ENCODE measurements around the gene PRODH2. TPM values are rescaled to one million over a fixed set of nuclear protein-coding genes. Genes with fewer than 3 reads are reported as not detected.
A peak's percentile ranks its signal among the peaks of the same experiment; 100 is the strongest.

Gene PRODH2
- total RNA-seq, 6 experiments from 2014 or later = 60.3 to 281 (median 134) TPM

DNA sequence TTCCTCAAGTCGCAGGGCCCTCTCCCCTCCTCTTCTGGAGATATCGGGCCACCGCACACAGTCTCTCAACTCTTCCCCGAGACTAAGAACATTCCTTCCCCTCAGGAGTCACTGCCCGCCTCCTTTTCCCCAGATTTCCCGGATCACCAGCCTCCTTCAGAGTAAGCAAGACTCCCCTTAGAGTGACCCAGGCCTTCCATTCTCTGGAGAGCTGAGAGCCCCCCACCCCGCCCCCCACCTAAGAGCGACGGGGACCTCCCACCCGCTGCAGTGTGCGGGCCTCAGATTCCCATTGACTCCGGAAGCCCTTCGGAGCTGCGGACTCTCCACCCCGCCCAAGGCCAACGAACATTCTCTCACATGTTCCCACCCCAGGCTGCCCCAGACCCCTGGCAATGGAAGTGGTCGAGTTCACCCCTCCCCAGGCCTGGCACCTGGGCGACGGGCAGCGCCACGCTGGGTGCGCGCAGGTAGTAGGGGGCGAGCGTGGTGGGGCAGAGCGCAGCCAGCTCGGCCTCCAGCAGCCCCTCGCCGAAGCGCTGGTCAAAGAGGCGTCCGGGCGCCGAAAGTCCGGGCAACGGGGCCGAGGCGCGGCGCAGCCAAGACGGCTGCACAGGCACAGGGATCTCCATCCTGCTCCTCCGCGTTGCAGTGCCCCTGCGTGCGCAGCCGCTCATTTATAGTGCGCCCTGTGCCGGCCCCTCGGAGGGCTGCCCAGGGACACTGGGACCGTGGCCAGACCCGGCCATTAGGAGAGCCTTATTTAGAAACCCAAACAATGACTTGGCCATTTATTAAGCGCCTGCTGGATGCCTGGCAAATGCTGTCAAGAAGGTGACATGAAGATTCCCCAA lies 56.0 kb downstream of the PRODH2 start, which contains the start of gene HSPB6:
Gene HSPB6 (minus strand): TSS at position 653 of the 854 bp plus-strand sequence. CDS start 21 bp downstream, at position 632.
- intact Hi-C loops (cut with DNase I) = no loop called here
- H3K27me3 ChIP-seq = no peaks in the 10 kb centered on the region
- H3K9me3 ChIP-seq = no peaks in the 10 kb centered on the region
- H3K36me3 ChIP-seq = peaks cover 0 to 13% (median 5%) of the 10 kb centered on the region in 4 donors
- H3K27ac ChIP-seq = peak within 1 kb of the TSS; percentile 61 to 68 (median 62)
- peak in 1 of 4 donors; percentile 3 for ATAC-seq
- 21% methylated on average over 21 of the region's 52 CpGs for WGBS (ENCODE audit: insufficient coverage, low coverage, low lambda C conversion rate, missing lambda C conversion rate)
- DNase-seq = peak in 1 of 3 donors; percentile 62
- TF ChIP-seq POLR2A (IDR thresholded peaks at IDR 0.05) = peak; percentile 36
- no peak for TF ChIP-seq CTCF (IDR thresholded peaks at IDR 0.05)
- H3K4me1 ChIP-seq = peaks cover 0 to 18% (median 9%) of the 10 kb centered on the region in 4 donors
- peak within 1 kb of the TSS; percentile 89 to 97 (median 92) for H3K4me3 ChIP-seq

- Histone ChIP-seq H3K9me3 (no peaks in the 10 kb centered on the region), H3K27ac (peak overlapping the region; percentile 53 to 62 (median 54)), H3K4me3 (peak overlapping the region in 1 of 3 donors; percentile 97), H3K4me1 (peaks cover 0 to 18% (median 9%) of the 10 kb centered on the region in 4 donors), H3K27me3 (no peaks in the 10 kb centered on the region), H3K36me3 (peaks cover 0 to 13% (median 5%) of the 10 kb centered on the region in 4 donors)
- peak in 1 of 4 donors; percentile 7 for ATAC-seq
- DNase-seq = peak in 2 of 3 donors; percentile 53 to 69
- intact Hi-C loops (cut with DNase I) = no loop called here
- TF ChIP-seq POLR2A (IDR thresholded peaks at IDR 0.05) (no peak), CTCF (IDR thresholded peaks at IDR 0.05) (no peak)
- WGBS (ENCODE audit: insufficient coverage, low coverage, low lambda C conversion rate, missing lambda C conversion rate) = 28% methylated on average over 10 of the region's 74 CpGs
Observed at GRCh38 chr19:35755550-35756376, 56.9 kb downstream of the PRODH2 start.

DNA sequence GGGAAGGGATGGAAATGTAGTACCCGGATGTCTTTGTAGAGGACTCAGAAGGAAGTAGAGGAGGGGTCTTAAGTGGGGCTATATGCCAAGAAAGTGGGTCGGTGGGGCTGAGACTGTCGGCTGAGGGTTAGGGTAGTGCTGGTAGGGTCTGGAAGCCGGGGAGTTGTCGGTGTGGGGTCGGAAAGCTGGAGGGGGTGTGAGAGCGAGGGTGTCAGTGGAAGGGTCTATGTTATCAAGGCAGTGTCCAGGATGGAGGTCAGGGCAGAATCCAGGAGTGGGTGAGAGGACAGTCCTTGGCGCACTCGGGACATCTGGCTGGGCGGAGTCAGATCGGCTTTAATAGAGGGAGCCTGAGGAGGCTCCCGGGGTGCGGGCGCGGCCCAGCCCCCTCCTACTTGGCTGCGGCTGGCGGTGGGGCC lies 57.5 kb downstream of the PRODH2 start:
- Histone ChIP-seq H3K4me3 (no peak overlapping the region), H3K9me3 (no peaks in the 10 kb centered on the region), H3K4me1 (peaks cover 0 to 18% (median 9%) of the 10 kb centered on the region in 4 donors), H3K36me3 (peaks cover 0 to 13% (median 5%) of the 10 kb centered on the region in 4 donors), H3K27ac (no peak overlapping the region), H3K27me3 (no peaks in the 10 kb centered on the region)
- DNase-seq (no peak), ATAC-seq (no peak)
- no peak for TF ChIP-seq CTCF (IDR thresholded peaks at IDR 0.05)
- no peak for TF ChIP-seq POLR2A (IDR thresholded peaks at IDR 0.05)
- intact Hi-C loops (cut with DNase I) = no loop called here
- 64% methylated on average over 7 of the region's 17 CpGs for WGBS (ENCODE audit: insufficient coverage, low coverage, low lambda C conversion rate, missing lambda C conversion rate)

DNA sequence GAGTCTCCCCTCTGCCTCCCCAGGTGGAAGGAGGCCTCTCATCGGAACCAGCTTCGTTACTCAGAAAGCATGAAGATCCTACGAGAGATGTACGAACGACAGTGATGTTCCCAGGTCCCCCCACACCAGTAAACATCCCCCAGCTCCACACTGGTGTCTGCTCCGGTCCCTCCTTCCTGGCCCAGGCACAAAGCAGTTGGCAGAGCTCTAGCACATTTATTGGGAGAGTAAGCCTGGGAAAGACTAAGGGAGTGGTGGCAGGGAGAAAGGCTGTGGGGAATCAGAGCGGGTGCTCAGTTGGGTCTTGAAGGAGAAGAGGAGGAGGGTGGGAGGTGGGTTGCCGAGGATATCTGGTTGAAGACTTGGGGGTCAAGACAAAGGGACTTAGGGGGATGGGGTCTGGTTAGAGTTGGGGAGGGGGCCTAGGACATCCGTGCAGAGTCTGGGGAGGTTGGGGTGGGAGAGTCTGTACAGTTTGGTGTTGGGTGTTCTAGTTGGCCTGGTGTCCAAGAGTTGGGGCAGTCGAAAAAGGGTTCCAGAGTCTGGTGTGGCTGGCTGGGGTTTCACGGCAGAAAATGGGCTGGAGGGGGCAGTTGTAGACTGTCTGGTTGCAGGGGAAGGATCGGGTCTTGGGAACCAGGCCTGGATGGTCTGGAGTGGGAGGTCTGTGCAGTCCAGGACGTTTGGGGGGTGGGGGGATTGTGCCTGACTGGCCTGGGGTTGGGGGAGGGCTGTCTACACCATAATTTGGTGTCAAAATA lies 58.1 kb downstream of the PRODH2 start:
- no peak for DNase-seq
- TF ChIP-seq CTCF (IDR thresholded peaks at IDR 0.05) (no peak), POLR2A (IDR thresholded peaks at IDR 0.05) (no peak)
- no peaks in the 10 kb centered on the region for H3K27me3 ChIP-seq

More for the DNA sequence above, 58.1 kb downstream of the PRODH2 start:
- Histone ChIP-seq H3K36me3 (peaks cover 0 to 13% (median 5%) of the 10 kb centered on the region in 4 donors), H3K27ac (no peak overlapping the region), H3K4me3 (no peak overlapping the region), H3K9me3 (no peaks in the 10 kb centered on the region), H3K4me1 (peaks cover 0 to 20% (median 9%) of the 10 kb centered on the region in 4 donors)
- ATAC-seq = no peak
- WGBS (ENCODE audit: insufficient coverage, low coverage, low lambda C conversion rate, missing lambda C conversion rate) = 80% methylated on average over 9 of the region's 13 CpGs
- intact Hi-C loops (cut with DNase I) = no loop called here

All from right lobe of liver (tissue), 6 donors.